GM12878 (cell line): Measurements from ENCODE around the gene PELI2. TPM values are rescaled to one million over a fixed set of nuclear protein-coding genes. Genes with fewer than 3 reads are reported as not detected.

Experiments used
- ATAC-seq: fragments of 200-7000 bp; cut with Tn5 transposase; 3 replicates; pipeline ENCODE4 v1.9.1; 2020; ENCODE audit warnings: mild to moderate bottlenecking, moderate library complexity
- BruUV-seq: library from RNA; stranded (reverse); fragments of 400-500 nt; replicated peaks from 2 replicates; lab custom pipeline; 2021; lab: Mats Ljungman, UMichigan
- CTCF ChIA-PET: fragments of 300-600 bp; sonication (Branson Sonifier 250); formaldehyde crosslinking; extraction: SDS; loops from one replicate; lab custom pipeline; 2021; ENCODE audit warnings: inconsistent platforms; lab: Yijun Ruan, JAX
- POLR2A ChIA-PET: fragments of 350-600 bp; formaldehyde crosslinking; extraction: SDS; loops from one replicate; lab custom pipeline; 2021; ENCODE audit warnings: inconsistent platforms; lab: Charles Lee
- RAD21 ChIA-PET: fragments of 300-600 bp; sonication (Branson Sonifier 250); formaldehyde crosslinking; loops from one replicate; lab custom pipeline; 2023; ENCODE audit warnings: antibody characterized with exemption; ENCODE audit not compliant: unreplicated experiment; lab: Charles Lee
- SMC1A ChIA-PET: fragments of 300-600 bp; sonication (Branson Sonifier 250); formaldehyde crosslinking; loops from one replicate; lab custom pipeline; 2023; ENCODE audit not compliant: unreplicated experiment, uncharacterized antibody; lab: Charles Lee
- DNase-seq: peaks from one replicate; pipeline ENCODE4 v3.0.0-alpha.2; 2011; ENCODE audit warnings: low read depth, low spot score
- FAIRE-seq: peaks from 3 replicates; lab custom pipeline; 2011; peaks lifted over from hg19 to GRCh38; lab: Jason Lieb, UNC
- H2AFZ ChIP-seq: 2 replicates; pipeline ENCODE4 v1.6.0; 2011; ENCODE audit warnings: low read depth, low read length, control low read depth; ENCODE audit not compliant: control insufficient read depth
- H3K27ac ChIP-seq: 2 replicates; pipeline ENCODE4 v1.5.1; 2011; ENCODE audit warnings: control low read depth; ENCODE audit not compliant: control insufficient read depth, insufficient read depth
- H3K27me3 ChIP-seq, 2 experiments: replicated peaks in 1 of 2; 2 replicates each; pipeline versions ENCODE4 v1.6.0 to v1.6.1; 2011; ENCODE audit warnings: low read length in 1 of 2; ENCODE audit not compliant: control insufficient read depth in 2 of 2, insufficient read depth in 2 of 2
- H3K36me3 ChIP-seq, 2 experiments: 2 replicates each; pipeline ENCODE4 v1.5.1; 2011; ENCODE audit warnings: low read length in 1 of 2; ENCODE audit not compliant: control insufficient read depth in 2 of 2, insufficient read depth in 2 of 2
- H3K4me1 ChIP-seq: 2 replicates; pipeline ENCODE4 v1.6.1; 2011; ENCODE audit warnings: mild to moderate bottlenecking, low read length, moderate library complexity, mixed read lengths; ENCODE audit not compliant: control insufficient read depth, insufficient read depth
- H3K4me2 ChIP-seq: 2 replicates; pipeline ENCODE4 v1.6.0; 2011; ENCODE audit warnings: control low read depth; ENCODE audit not compliant: control insufficient read depth, insufficient read depth
- H3K4me3 ChIP-seq: fragments of 200-600 bp; sonication (generic); 2 replicates; pipeline ENCODE4 v1.5.1; 2016
- H3K79me2 ChIP-seq: 2 replicates; pipeline ENCODE4 v1.6.0; 2011; ENCODE audit warnings: low read length; ENCODE audit not compliant: control insufficient read depth, insufficient read depth
- H3K9ac ChIP-seq: 2 replicates; pipeline ENCODE4 v1.8.0; 2011; ENCODE audit warnings: low read length, control low read depth, mixed read lengths; ENCODE audit not compliant: control insufficient read depth, insufficient read depth
- H3K9me3 ChIP-seq: replicated peaks from 3 replicates; pipeline ENCODE4 v1.5.1; 2011; ENCODE audit warnings: mild to moderate bottlenecking, low read length; ENCODE audit not compliant: control insufficient read depth, insufficient read depth
- H4K20me1 ChIP-seq: 2 replicates; pipeline ENCODE4 v1.6.0; 2011; ENCODE audit not compliant: control insufficient read depth, insufficient read depth
- BACH1 ChIP-seq: fragments of 450-650 bp; IDR thresholded peaks from 2 replicates; pipeline ENCODE4 v1.6.1; 2017; ENCODE audit warnings: mild to moderate bottlenecking, borderline replicate concordance
- CBX5 ChIP-seq: sonication (generic); IDR thresholded peaks from 2 replicates; pipeline ENCODE4 v1.6.1; 2016; ENCODE audit warnings: low read depth, moderate library complexity, mild to moderate bottlenecking, inconsistent platforms
- IKZF1 ChIP-seq: fragments of 450-650 bp; conservative IDR thresholded peaks from 2 replicates; pipeline ENCODE4 v1.6.1; 2017; ENCODE audit warnings: antibody characterized with exemption, mild to moderate bottlenecking
- IRF4 ChIP-seq: IDR thresholded peaks from 2 replicates; pipeline ENCODE4 v1.6.1; 2011; ENCODE audit warnings: low read depth, low read length
- NFYB ChIP-seq: IDR thresholded peaks from 2 replicates; pipeline ENCODE4 v1.6.1; 2011; ENCODE audit warnings: low read depth, mild to moderate bottlenecking, low read length, improper control_type of control experiment, moderate library complexity; ENCODE audit not compliant: insufficient read depth
- NR2C2 ChIP-seq: IDR thresholded peaks from 2 replicates; pipeline ENCODE4 v1.6.1; 2011; ENCODE audit warnings: borderline replicate concordance, low read depth; ENCODE audit not compliant: control insufficient read depth, insufficient read length
- NR2F1 ChIP-seq: fragments of 450-650 bp; conservative IDR thresholded peaks from 2 replicates; pipeline ENCODE4 v1.6.1; 2017; ENCODE audit warnings: mild to moderate bottlenecking
- POU2F2 ChIP-seq: IDR thresholded peaks from 3 replicates; pipeline ENCODE4 v1.6.1; 2011; ENCODE audit warnings: low read depth, mild to moderate bottlenecking, low read length, borderline replicate concordance
- RBBP5 ChIP-seq: fragments of 200-600 bp; sonication (generic); conservative IDR thresholded peaks from 2 replicates; pipeline ENCODE4 v1.6.1; 2016
- SUPT20H ChIP-seq: IDR thresholded peaks from 2 replicates; pipeline ENCODE4 v1.6.1; 2011; ENCODE audit warnings: low read depth, mild to moderate bottlenecking, low read length, moderate library complexity, borderline replicate concordance; ENCODE audit not compliant: control insufficient read depth
- WRNIP1 ChIP-seq: IDR thresholded peaks from 2 replicates; pipeline ENCODE4 v1.6.1; 2011; ENCODE audit warnings: low read depth, low read length, improper control_type of control experiment, borderline replicate concordance
- WGBS: methylation state at CpG from one replicate; pipeline ENCODE4 v1.1.6; 2016; ENCODE audit warnings: low lambda C conversion rate; ENCODE audit not compliant: insufficient replicate concordance, insufficient coverage; ENCODE audit errors: missing lambda C conversion rate; 5-methylcytosine and 5-hydroxymethylcytosine counted together
- in situ Hi-C: fragments of 300-500 bp; cut with MboI; formaldehyde crosslinking; loops from 9 replicates; pipeline ENCODE4 v1.14.3; 2018; ENCODE audit warnings: mixed read lengths
- intact Hi-C: fragments of 100-400 bp; cut with micrococcal nuclease; formaldehyde crosslinking; loops from one replicate; pipeline ENCODE4 v1.14.2; 2022; ENCODE audit not compliant: unreplicated experiment
- polyA plus RNA-seq, 11 experiments: library from polyadenylated mRNA; depleted of rRNA in 4 of 11; unstranded in 6 of 11; stranded (reverse) in 5 of 11; fragments of >200 nt; fragmentation: Nextera tagmentation in 4 of 11; fragmentation: Illumina TruSeq in 1 of 11; extraction: Ambion mirVana in 4 of 11; extraction: Trizol in 1 of 11; gene quantifications; 1 replicate in 1 of 11; 2 replicates in 10 of 11; pipeline versions ENCODE4 v1.2.1 to v1.2.3, GENCODE V29; 2011 to 2016; ENCODE audit warnings: inconsistent platforms in 2 of 11, missing spikeins in 2 of 11, low read depth in 1 of 11
- total RNA-seq, 4 experiments: library from RNA; depleted of rRNA in 3 of 4; stranded (reverse); fragments of >200 nt in 3 of 4; fragmentation: Illumina TruSeq in 1 of 4; extraction: Trizol in 1 of 4; gene quantifications; 2 replicates each; pipeline versions ENCODE4 v1.2.1 to v1.2.3, GENCODE V29; 2013 to 2021

Gene PELI2
- total and polyA plus RNA-seq, 10 of the 15 experiments (the other 5 are each of a cell fraction or from before 2014, with no cell fraction given) = under 0.01 to 0.10 (median 0.01) TPM; not detected in 3

DNA sequence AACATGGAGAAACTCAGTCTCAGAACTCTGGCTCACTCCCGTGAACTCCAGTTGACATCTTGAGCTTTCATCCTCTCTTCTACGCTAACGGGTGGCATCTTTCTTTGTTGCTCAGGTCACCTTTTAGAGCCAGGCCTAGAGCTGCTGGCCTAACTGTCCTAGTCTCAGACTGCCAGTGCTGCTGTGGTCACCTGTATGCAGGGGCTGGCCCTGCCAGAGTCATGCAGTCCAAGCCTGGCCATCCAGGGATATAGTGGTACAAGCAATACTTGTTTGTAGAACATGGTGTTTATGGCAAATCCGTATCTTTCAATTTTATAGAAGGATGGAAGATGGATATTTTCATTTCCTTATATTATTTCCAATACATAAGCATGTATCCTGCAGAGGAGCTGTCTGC is 117.2 kb downstream of the PELI2 start:
- in situ Hi-C loops = no loop called here
- 55% methylated on average over 4 of the region's 4 CpGs for WGBS
- intact Hi-C loops = no loop called here
- DNase-seq (no peak), FAIRE-seq (no peak), ATAC-seq (no peak)
- CTCF ChIA-PET = no interaction called here
- Histone ChIP-seq H3K4me2 (no peak overlapping the region), H3K27ac (no peak overlapping the region), H2AFZ (no peak overlapping the region), H3K9me3 (no peaks in the 10 kb centered on the region), H3K79me2 (no peaks in the 10 kb centered on the region), H3K27me3 (no peaks in the 10 kb centered on the region), H3K4me3 (no peak overlapping the region), H4K20me1 (no peaks in the 10 kb centered on the region), H3K9ac (no peak overlapping the region), H3K36me3 (no peaks in the 10 kb centered on the region), H3K4me1 (no peaks in the 10 kb centered on the region)
- RAD21 ChIA-PET = no interaction called here
- no peak for TF ChIP-seq IRF4
- no peak for TF ChIP-seq IKZF1
- no peak for TF ChIP-seq RBBP5
- no peak for TF ChIP-seq POU2F2
- TF ChIP-seq BACH1 = no peak
- no peak for TF ChIP-seq WRNIP1
- no peak for TF ChIP-seq NR2C2
- no peak for TF ChIP-seq CBX5
- TF ChIP-seq SUPT20H = no peak
- no peak for TF ChIP-seq NR2F1
- no peak for TF ChIP-seq NFYB
- POLR2A ChIA-PET = no interaction called here
- no TSS peak for BruUV-seq
- SMC1A ChIA-PET = interaction anchor here (0.6 kb wide), 1 partner anchor 1938 kb away, joined by 4 read pairs; no protein-coding TSS in a partner anchor
